KOPT-K1 (cell line): ENCODE results near the gene MAP2K3.

Experiments used
- H3K27ac ChIP-seq: fragments of 200-600 bp; sonication (generic); 2 replicates; pipeline ENCODE4 v1.5.1; 2016; ENCODE audit warnings: antibody characterized with exemption, mild to moderate bottlenecking, low read depth, low read length; ENCODE audit not compliant: poor library complexity, severe bottlenecking
- H3K36me3 ChIP-seq: fragments of 200-600 bp; sonication (generic); 2 replicates; pipeline ENCODE4 v1.5.1; 2017; ENCODE audit warnings: antibody characterized with exemption, mild to moderate bottlenecking, low read length, moderate library complexity; ENCODE audit not compliant: insufficient read depth
- H3K9me3 ChIP-seq: fragments of 200-600 bp; sonication (generic); 2 replicates; pipeline ENCODE4 v1.5.1; 2017; ENCODE audit warnings: antibody characterized with exemption, low read length, mild to moderate bottlenecking; ENCODE audit not compliant: insufficient read depth, poor library complexity, severe bottlenecking

MAP2K3 gene

GRCh38 chr17:21284319-21285163 is at the start of gene MAP2K3:
TSS of gene MAP2K3 (plus strand) at chr17:21284711. CDS start at chr17:21284921, 210 bp downstream.
- peak within 1 kb of the TSS; percentile 86 for H3K27ac ChIP-seq
- H3K36me3 ChIP-seq, result no peaks in the 10 kb centered on the region
- H3K9me3 ChIP-seq, result no peaks in the 10 kb centered on the region

GRCh38 chr17:21235921-21236320 is 48.6 kb upstream of the MAP2K3 start:
- Histone ChIP-seq H3K9me3 (no peaks in the 10 kb centered on the region), H3K27ac (no peak overlapping the region), H3K36me3 (no peaks in the 10 kb centered on the region)

GRCh38 chr17:21239680-21240368 is 44.7 kb upstream of the MAP2K3 start:
- no peak overlapping the region for H3K27ac ChIP-seq
- no peaks in the 10 kb centered on the region for H3K9me3 ChIP-seq

GRCh38 chr17:21240369-21241055 is 44.0 kb upstream of the MAP2K3 start:
- no peaks in the 10 kb centered on the region for H3K9me3 ChIP-seq
- no peak overlapping the region for H3K27ac ChIP-seq
- no peaks in the 10 kb centered on the region for H3K36me3 ChIP-seq

More at GRCh38 chr17:21239680-21240368, 44.7 kb upstream of the MAP2K3 start:
- H3K36me3 ChIP-seq, result no peaks in the 10 kb centered on the region

- Histone ChIP-seq H3K27ac (no peak overlapping the region), H3K9me3 (no peaks in the 10 kb centered on the region), H3K36me3 (no peaks in the 10 kb centered on the region)
These were observed 42.9 kb upstream of the MAP2K3 start for GRCh38 chr17:21241564-21241963.

GRCh38 chr17:21242026-21242697 is 42.3 kb upstream of the MAP2K3 start:
- Histone ChIP-seq H3K36me3 (no peaks in the 10 kb centered on the region), H3K9me3 (no peaks in the 10 kb centered on the region), H3K27ac (no peak overlapping the region)

- Histone ChIP-seq H3K27ac (no peak overlapping the region), H3K36me3 (no peaks in the 10 kb centered on the region), H3K9me3 (no peaks in the 10 kb centered on the region)
These were observed 41.6 kb upstream of the MAP2K3 start for GRCh38 chr17:21242780-21243515.

- Histone ChIP-seq H3K27ac (no peak overlapping the region), H3K36me3 (no peaks in the 10 kb centered on the region), H3K9me3 (no peaks in the 10 kb centered on the region)
These were observed 40.8 kb upstream of the MAP2K3 start for GRCh38 chr17:21243516-21244303.

- no peaks in the 10 kb centered on the region for H3K9me3 ChIP-seq
- peak overlapping the region; percentile 59 for H3K27ac ChIP-seq
- H3K36me3 ChIP-seq, result no peaks in the 10 kb centered on the region
These were observed 38.8 kb upstream of the MAP2K3 start for GRCh38 chr17:21245639-21246084.

GRCh38 chr17:21246698-21247097 is 37.8 kb upstream of the MAP2K3 start:
- Histone ChIP-seq H3K27ac (no peak overlapping the region), H3K9me3 (no peaks in the 10 kb centered on the region), H3K36me3 (no peaks in the 10 kb centered on the region)

GRCh38 chr17:21247552-21248258 is 36.8 kb upstream of the MAP2K3 start:
- H3K27ac ChIP-seq, result no peak overlapping the region
- no peaks in the 10 kb centered on the region for H3K9me3 ChIP-seq
- no peaks in the 10 kb centered on the region for H3K36me3 ChIP-seq

GRCh38 chr17:21248500-21248899 is 36.0 kb upstream of the MAP2K3 start:
- Histone ChIP-seq H3K9me3 (no peaks in the 10 kb centered on the region), H3K36me3 (no peaks in the 10 kb centered on the region), H3K27ac (no peak overlapping the region)

- H3K36me3 ChIP-seq, result no peaks in the 10 kb centered on the region
- no peaks in the 10 kb centered on the region for H3K9me3 ChIP-seq
- H3K27ac ChIP-seq, result no peak overlapping the region
These were observed 35.3 kb upstream of the MAP2K3 start for GRCh38 chr17:21249086-21249795.
